RWPE1 (cell line): ENCODE results near the gene RBM23.
"Not testable (repeated sequence)": the region's sequence is repeated elsewhere in the genome, so short reads cannot be mapped to it uniquely, and the experiment has no call there.

Experiments
- CTCF ChIA-PET: fragments of 350-600 bp; sonication (Branson Sonifier 250); formaldehyde crosslinking; extraction: SDS; loops from one replicate; lab custom pipeline; 2021; lab: Yijun Ruan, JAX
- POLR2A ChIA-PET: fragments of 400-600 bp; formaldehyde crosslinking; extraction: SDS; loops from one replicate; lab custom pipeline; 2020; ENCODE audit warnings: antibody characterized with exemption; ENCODE audit not compliant: low non-redundant PET; lab: Yijun Ruan, JAX
- DNase-seq: peaks from one replicate; pipeline ENCODE4 v3.0.0; 2012; ENCODE audit warnings: low spot score
- H3K27ac ChIP-seq: fragments of 450-650 bp; 2 replicates; pipeline ENCODE4 v1.5.1; 2017
- TF ChIP-seq, protein P1 (sequence below): fragments of 450-650 bp; conservative IDR thresholded peaks from 2 replicates; pipeline ENCODE4 v1.5.1; 2017; ENCODE audit warnings: low read depth, mild to moderate bottlenecking

The RBM23 gene

DNA sequence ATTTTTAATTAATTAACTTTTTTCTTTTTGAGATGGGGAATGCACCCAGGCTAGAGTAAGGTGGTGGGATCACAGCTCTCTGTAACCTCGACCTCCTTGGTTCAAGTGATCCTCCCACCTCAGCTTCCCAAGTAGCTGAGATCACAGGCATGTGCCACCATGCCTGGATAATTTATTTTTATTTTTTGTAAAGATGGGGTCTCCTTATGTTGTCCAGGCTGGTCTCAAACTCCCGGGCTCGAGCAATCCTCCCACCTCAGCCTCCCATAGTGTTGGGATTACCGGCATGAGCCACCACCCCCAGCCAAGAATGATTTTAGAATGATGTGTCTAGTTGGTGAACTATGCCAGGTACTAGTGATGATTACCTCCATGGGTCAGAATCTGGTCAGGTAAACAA is 54.0 kb downstream of the RBM23 start:
- CTCF ChIA-PET: no interaction called here
- DNase-seq: no peak
- TF ChIP-seq, protein P1, sequence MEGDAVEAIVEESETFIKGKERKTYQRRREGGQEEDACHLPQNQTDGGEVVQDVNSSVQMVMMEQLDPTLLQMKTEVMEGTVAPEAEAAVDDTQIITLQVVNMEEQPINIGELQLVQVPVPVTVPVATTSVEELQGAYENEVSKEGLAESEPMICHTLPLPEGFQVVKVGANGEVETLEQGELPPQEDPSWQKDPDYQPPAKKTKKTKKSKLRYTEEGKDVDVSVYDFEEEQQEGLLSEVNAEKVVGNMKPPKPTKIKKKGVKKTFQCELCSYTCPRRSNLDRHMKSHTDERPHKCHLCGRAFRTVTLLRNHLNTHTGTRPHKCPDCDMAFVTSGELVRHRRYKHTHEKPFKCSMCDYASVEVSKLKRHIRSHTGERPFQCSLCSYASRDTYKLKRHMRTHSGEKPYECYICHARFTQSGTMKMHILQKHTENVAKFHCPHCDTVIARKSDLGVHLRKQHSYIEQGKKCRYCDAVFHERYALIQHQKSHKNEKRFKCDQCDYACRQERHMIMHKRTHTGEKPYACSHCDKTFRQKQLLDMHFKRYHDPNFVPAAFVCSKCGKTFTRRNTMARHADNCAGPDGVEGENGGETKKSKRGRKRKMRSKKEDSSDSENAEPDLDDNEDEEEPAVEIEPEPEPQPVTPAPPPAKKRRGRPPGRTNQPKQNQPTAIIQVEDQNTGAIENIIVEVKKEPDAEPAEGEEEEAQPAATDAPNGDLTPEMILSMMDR: no peak
- POLR2A ChIA-PET: no interaction called here
- H3K27ac ChIP-seq: no peak overlapping the region

DNA sequence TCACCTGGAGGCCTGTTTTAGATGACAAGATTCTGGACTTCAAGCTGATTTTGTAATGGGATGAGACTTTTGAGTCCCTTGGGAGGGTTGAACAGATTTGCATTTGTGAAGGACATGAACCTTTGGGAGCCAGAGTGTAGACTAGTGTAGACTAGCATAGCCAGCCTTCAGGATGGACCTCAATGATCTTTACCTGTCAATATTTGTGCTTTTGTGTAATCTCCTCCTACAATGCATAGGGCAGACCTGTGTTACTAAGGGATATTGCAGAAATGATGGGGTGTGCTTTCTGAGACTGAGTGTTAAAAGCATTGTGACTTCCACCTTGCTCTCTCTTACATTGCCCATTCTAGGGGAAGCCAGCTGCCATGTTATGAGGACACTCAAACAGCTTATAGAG is 57.3 kb downstream of the RBM23 start:
- TF ChIP-seq, protein P1: no peak
- CTCF ChIA-PET: interaction anchor here (1.0 kb wide), 1 partner anchor 11 kb away, joined by 5 read pairs; no protein-coding TSS in a partner anchor

DNA sequence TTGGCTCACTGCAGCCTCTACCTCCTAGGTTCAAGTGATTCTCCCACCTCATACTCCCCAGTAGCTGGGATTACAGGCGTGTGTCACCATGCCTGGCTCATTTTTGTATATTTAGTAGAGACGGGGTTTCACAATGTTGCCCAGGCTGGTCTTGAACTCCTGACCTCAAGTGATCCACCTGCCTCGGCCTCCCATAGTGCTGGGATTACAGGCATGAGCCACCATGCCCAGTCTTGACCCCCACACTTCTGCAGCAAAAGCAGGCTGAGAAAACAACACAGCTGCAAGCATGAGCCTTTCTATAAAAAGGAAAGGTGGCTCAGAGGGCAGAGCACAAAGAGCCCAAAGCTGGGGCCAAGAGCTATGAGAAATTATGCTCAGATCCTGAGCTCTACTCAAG is 58.6 kb downstream of the RBM23 start:
- POLR2A ChIA-PET: interaction anchor here (0.6 kb wide), 1 partner anchor 21 kb away, joined by 4 read pairs; no protein-coding TSS in a partner anchor
- DNase-seq, H3K27ac ChIP-seq, CTCF ChIA-PET: not testable (repeated sequence)

More for the DNA sequence above, 57.3 kb downstream of the RBM23 start:
- no peak overlapping the region for H3K27ac ChIP-seq
- POLR2A ChIA-PET: no interaction called here
- no peak for DNase-seq

DNA sequence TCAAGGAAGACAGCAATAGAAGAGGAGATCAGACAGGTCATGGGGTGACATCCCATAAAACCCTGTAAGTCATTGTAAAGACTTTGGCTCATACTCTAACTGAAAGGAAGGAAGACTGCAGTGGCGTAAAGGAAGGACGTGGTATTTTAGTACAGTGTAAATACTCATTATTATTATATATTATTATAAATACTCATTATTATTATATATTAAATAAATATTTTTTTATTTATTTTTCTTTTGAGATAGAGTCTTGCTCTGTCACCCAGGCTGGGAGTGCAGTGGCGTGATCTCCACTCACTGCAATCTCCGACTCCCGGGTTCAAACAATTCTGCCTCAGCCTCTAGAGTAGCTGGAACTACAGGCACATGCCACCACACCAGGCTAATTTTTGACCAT is 62.5 kb downstream of the RBM23 start:
- H3K27ac ChIP-seq: no peak overlapping the region
- CTCF ChIA-PET: no interaction called here
- POLR2A ChIA-PET: no interaction called here
- no peak for DNase-seq
- TF ChIP-seq, protein P1: no peak

DNA sequence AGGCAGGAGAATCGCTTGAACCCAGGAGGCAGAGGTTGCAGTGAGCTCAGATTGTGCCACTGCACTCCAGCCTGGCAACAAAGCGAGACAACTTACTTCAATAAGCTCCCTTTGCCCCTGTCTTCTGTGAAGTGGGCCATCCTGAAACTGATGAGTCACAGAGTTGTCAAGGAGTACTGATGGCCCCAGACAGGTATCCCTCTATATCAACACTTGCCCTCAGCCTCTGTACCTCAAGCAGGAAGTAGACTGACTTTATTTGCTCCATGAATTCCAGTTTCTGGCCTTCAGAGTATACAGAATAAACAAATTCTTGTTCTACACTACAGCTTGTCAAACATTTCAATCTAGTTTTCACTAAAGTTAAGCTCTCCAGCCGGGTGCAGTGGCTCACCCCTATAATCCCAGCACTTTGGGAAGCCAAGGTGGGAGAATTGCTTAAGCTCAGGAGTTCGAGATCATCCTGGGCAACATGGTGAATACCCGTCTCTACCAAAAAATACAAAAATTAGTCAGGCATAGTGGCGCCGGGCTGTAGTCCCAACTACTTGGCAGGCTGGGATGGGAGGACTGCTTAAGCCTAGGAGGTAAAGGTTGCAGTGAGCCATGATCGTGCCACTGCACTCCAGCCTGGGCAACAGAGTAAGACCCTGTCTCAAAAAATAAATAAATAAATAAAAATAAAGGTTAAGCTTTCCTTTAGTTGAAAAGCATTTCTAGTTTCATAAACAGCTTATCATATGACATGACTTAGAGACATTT is 63.8 kb downstream of the RBM23 start:
- ChIA-PET POLR2A (no interaction called here), CTCF (interaction anchor here (0.9 to 1.9 kb wide), 5 partner anchors 18 to 203 kb away, joined by 5 to 11 read pairs (median 7); partner anchors contain the start of gene MRPL52)
- TF ChIP-seq, protein P1: no peak
- H3K27ac ChIP-seq: no peak overlapping the region
- no peak for DNase-seq

DNA sequence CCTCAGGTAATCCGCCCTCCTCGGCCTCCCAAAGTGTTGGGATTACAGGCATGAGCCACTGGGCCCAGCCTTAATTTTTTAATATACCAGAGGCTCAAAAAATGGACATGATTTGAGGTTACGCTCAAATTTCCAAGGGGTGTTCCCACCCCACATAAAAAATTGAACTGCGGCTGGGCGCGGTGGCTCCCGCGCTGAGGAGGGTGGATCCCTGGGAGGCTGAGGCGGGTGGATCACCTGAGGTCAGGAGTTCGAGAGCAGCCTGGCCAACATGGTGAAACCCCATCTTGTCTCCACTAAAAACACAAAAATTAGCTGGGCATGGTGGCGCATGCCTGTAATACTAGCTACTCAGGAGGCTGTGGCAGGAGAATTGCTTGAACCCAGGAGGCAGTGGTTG is 64.7 kb downstream of the RBM23 start:
- DNase-seq, POLR2A ChIA-PET, H3K27ac ChIP-seq: not testable (repeated sequence)
- CTCF ChIA-PET: interaction anchor here (0.9 to 2.2 kb wide), 8 partner anchors 17 to 202 kb away, joined by 4 to 37 read pairs (median 7); partner anchors contain the start of gene MRPL52

DNA sequence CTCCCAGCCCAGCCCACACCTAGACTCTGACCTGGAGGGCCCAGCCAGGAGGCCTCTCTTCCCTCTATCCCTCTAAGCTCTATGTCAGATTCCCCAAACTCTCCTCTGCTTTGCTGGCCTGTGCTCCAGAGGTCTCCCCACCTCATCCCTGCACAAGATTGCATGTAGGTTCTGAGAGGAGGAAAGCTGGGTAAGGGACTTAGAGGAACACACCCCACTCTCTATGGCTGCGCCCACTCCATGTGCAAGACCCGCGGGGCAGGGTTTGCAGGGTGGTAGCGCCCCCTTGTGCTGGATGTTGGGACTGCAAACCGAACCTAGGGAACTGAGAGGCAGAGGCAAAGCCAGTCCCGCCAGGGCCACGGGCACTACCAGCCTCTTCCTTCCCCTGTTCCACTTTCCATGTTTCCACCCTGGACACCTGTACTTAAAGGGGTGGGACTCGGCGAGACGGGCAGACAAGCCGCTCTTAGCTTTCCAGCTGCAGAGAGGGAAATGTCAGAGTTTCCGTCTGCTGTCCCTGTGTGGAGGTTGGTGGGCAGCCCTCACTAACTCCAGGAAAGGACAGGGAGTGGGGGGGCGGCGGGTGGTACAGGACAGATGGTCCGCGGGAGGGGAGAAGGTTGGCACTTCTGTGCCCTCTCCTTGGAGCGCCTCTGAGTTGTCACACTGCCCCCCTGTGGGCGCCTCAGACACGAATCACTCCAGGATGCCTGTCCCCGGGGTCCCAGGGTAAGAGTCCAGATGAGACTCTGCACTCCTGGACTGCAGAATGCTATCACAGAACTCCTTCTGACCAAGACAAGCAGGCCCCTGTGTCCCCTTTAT is 65.8 kb downstream of the RBM23 start:
- CTCF ChIA-PET: interaction anchor here (0.6 to 2.2 kb wide), 34 partner anchors 9 to 1319 kb away, joined by 3 to 37 read pairs (median 5); partner anchors contain the start of genes LRP10, MRPL52 and SLC7A7
- peak overlapping the region; percentile 99 for H3K27ac ChIP-seq
- DNase-seq: peak; percentile 51
- POLR2A ChIA-PET: interaction anchor here (0.5 to 0.7 kb wide), 2 partner anchors 15 to 34 kb away, joined by 6 to 7 read pairs; no protein-coding TSS in a partner anchor
- TF ChIP-seq, protein P1: peak; percentile 91
